NCI-H1930 (cell line): Measurements from ENCODE around the gene ORAI2.
"Not testable (repeated sequence)": the region's sequence is repeated elsewhere in the genome, so short reads cannot be mapped to it uniquely, and the experiment has no call there.

Experiments
- DNase-seq, 2 experiments: peaks; one replicate each; lab custom pipeline; 2025; lab: John Stamatoyannopoulos, UW

The ORAI2 gene

DNA sequence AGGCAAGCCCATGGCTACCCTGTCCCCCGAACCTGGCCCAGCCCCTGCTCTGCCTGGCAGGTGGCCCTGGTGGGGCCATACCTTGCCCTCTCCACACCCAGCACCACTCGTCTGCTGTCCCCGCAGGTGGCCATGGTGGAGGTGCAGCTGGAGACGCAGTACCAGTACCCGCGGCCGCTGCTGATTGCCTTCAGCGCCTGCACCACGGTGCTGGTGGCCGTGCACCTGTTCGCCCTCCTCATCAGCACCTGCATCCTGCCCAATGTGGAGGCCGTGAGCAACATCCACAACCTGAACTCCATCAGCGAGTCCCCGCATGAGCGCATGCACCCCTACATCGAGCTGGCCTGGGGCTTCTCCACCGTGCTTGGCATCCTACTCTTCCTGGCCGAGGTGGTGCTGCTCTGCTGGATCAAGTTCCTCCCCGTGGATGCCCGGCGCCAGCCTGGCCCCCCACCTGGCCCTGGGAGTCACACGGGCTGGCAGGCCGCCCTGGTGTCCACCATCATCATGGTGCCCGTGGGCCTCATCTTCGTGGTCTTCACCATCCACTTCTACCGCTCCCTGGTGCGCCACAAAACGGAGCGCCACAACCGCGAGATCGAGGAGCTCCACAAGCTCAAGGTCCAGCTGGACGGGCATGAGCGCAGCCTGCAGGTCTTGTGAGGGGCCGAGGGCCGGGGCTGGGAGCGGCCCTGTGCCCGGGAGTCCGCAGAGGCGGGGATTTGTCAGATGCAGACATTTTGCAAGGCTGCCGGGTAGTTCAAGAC lies 13.2 kb downstream of the ORAI2 start:
- DNase-seq, result no peak

DNA sequence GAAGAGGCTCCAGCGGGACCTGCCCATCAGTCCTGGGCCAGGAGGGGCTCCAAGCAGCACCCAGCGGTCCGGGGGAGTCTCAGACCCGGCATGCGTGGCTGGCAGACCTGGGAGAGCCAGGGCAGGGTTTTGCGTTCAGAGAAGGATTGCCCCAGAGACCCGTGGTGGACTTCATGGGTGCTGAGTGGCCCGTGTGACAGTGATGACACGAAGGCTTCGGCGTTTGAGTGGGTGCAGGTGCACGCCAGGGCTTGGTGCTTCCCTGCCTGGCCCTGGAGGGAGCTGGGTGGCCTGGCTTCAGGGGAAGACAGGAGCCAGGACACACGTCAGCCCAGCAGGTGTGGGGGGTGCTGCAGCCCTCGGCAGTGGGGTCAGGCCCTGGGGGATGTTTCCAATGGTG lies 13.9 kb downstream of the ORAI2 start:
- no peak for DNase-seq

DNA sequence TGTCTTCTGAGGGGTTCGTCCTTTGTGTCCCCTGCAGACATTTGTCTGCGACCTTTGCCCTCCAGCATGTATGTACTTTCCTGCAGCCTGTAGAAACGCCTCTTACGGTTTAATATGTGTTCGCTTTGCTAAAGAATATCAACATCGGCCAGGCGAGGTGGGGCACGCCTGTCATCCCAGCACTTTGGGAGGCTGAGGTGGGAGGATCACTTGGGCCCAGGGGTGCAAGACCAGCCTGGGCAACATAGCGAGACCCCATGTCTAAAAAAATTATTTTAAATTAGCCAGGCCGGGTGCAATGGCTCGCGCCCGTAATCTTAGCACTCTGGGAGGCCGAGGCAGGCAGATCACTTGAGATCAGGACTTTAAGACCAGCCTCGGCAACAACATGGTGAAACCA lies 15.8 kb downstream of the ORAI2 start:
- DNase-seq, result no peak

DNA sequence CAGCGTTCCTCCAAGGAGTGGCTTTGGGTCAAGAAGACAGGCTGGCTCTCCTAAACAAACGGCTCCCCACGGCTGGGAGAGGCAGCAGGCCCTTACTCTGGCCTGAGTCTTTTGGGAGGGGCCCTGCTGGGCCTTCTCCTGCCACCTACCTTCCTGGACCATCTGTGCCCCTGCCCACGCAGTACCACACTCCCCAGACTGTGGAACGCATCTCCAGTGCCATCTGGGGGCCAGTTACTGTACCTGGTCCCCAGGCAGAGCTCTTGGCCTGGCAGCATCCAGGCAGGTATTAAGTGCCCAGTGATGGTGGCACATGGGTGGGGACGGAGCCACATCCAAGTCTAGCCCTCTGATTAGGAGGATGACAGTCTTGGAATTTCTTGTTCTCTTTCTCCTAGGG lies 16.9 kb downstream of the ORAI2 start:
- DNase-seq, result no peak

DNA sequence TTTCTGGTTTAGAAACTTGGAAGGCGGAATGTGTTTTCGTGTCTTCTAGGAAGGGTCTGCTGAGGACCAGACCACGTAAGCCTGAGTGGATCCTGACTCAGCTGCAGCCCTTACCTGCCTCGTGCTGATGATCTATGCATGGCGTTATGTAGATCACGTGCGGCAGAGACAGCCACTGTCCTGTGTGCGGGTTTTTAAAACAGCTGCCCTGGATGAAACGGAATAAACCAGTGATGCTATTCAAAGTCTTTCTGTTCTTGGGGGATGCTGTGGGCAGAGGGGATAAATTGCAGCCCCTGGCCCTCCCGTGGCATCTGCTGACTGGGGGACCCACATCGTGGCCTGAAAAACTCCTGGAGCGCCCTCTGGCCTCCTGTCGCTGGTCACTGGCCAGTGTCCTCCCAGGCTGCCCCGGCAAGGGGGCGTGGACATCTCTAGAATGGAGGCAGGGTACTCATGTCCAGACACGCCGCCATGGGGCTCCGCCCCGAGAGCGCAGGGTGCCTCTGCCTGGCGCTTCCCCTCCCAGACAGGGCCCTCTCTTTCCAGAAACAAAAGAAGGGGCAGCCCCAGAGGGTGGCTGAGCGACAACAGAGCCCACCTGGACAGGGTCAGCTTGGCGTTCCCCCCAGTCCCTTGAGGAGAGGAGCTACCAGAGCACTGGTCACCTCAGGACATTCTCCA lies 18.1 kb downstream of the ORAI2 start:
- no peak for DNase-seq

DNA sequence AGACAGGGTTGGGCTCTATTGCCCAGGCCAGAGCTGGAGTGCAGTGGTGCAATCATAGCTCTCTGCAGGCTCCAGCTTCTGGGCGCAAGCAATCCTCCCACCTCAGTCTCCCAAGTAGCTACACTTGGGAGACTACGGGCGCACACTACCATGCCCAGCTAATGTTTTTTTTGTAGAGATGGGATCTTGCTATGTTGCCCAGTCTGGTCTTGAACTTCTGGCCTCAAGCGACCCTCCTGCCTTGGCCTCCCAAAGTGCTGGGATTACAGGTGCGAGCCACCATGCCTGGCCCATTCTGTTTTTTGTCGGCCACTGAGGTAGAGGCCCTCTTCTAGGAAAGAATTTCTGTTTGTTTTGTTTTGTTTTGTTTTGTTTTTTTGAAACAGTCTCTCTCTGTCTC lies 19.1 kb downstream of the ORAI2 start:
- DNase-seq, result no peak

DNA sequence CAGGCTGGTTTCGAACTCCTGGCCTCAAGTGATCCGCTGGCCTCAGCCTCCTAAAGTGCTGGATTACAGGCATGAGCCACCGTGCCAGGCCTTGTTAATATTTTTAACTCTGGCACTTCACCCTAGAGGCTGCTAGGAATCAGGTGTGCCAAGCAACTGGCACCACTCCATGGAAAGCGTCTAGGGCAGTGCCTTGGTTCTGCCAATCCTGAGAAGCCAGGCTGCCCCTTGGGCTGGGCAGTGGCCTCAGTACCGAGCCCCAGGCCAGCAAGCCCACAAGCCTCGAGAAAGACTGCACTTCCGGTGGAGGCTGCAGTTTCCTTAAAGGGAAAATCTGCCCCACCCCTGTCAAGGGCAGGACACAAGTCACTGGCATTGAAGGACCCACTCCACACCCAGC lies 19.9 kb downstream of the ORAI2 start:
- DNase-seq, result no peak

DNA sequence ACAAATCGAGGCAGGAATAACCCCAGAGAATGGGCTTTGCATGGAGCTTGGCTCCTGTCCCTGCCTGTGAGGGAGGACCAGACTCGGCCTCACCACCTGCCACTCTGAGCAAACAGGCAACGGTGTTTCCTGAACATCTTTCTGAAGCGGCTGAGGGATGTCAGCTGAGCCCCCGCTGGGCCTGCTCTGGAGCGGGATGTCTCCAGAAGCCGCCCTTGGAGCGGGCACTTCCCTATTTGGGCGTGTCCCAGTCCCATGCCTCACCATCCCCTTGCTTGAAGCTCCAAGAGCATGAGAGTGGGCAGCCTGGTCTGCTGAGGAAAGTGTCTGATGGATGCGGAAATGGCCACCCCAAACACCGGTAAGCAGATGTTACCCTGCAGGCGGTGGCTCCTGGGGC lies 21.1 kb downstream of the ORAI2 start:
- DNase-seq, result no peak

DNA sequence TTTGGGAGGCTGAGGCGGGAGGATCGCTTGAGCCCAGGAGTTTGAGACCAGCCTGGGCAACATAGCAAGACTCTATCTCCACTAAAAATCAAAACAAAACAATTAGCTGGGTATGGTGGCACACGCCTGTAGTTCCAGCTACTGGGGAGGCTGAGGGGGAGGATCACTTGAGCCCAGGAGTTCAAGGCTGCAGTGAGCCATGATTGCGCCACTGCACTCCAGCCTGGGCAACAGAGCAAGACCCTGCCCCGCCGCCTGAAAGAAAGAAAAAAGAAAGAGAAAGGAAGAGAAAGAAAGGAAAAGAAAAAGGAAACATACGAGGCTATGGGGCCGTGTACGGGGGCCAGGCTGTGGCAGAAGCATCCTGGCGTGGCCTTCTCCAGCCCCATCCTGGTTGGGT lies 21.6 kb downstream of the ORAI2 start:
- not testable (repeated sequence) for DNase-seq

DNA sequence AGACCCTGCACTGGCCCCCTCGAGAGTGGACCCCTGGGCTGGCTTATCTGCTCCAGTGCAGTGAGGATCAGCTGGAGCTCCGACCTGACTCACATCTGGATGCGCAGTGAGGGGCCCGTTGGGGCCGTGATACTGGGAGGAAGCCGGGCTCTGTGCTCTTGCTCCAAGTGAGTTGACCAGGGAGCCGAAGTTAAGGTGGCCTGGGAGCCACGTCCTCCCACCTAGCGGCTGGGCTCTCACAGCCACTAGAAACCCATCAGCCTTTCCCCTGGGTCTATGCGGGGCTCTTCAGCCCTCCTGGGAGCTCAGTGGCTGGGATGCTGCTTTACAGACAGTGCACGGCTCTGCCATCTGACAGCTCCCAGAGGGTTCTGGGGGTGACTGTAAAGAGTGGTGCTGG lies 22.2 kb downstream of the ORAI2 start:
- DNase-seq, result no peak

DNA sequence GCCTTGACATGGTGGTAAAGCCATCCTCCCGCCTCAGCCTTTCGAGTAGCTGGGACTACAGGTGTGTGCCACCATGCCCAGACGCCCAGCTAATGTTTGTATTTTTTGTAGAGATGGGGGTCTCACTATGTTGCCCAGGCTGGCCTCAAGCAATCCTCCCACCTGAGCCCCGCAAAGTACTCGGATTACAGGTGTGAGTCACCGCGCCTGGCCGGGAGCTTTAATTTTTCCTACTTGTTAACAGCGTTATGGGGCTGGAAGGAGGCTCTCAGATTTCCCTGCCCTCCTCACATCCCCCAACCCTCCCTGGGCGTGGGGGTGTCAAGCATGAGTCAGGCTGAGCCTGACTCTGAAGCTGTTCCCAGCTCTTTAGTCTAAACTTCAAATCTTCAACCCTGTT lies 23.0 kb downstream of the ORAI2 start:
- DNase-seq, result no peak

DNA sequence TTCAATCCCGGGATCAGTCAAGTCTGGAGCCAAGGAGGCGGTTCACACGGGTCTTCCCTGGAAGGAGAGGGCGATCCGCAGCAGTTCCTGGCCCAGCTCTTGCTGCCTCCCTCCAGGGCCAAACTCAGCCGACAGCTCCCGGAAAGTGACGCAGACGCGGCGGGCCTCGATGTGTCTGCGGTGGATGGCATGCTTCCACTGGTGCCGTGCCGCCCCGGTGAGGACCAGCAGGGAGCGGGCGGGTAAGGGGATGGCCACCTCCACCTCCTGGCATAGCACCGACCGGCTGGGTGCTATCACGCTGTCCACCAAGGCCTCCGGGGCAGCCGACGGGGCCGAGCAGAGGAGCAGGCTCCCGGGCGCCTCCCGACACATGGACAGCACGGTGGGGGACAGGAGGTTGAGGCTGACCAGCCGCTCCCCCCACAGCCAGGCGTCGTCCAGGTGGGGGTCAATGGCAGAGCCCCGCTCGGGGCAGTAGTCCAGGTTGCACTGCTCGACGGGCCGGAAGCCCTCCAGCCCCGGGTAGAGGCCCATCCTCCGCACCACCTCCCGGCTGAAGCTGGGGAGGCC lies 24.1 kb downstream of the ORAI2 start:
- no peak for DNase-seq

DNA sequence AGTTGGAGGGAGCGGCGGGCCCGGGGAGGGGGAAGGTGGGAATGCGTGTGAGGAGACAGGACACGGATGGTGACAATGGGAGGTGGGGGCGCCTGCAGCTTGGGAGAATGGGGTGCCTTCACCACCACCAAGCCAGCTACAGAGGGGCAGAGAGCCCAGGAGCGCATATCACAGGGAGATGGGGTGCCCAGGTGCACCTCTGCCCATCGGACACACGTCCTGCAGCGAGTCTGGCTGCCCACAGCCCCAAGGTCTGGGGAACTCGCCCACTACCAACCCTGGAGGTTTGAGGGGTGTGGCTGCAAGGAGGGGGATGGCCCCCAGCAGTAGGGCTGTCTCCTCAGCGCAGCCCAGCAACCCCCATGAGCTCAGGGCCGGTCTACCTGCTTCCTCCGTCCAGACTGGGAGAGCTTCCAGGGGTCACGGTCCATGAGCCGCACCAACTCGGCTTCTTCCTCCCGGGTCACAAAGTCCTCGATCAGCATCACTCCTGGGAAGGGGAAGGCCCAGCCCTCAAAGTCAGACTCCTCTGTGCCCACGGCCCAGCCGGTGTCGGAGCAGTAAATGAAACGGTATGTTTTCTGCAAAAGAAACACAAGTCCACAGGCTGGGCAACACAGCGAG lies 26.0 kb downstream of the ORAI2 start:
- no peak for DNase-seq

DNA sequence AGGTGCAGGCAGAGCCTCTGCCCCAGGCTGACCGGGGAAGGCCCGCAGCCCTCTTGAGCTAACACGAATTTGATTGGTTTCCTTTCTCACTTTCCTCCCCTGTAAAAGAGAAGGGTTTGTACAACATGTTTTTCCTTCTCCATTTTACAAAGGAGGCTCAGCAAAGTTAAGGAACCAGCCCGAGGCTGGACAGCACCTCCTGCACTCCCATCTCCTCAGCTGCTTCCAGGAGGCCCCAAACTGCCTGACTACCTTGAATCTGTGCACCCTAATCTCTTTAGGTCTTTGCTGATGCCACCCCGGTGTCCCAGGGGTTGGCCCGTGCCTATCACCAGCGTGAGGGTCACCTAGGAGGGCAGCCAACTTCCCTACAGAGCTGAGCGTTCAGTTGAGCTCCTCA lies 27.1 kb downstream of the ORAI2 start:
- no peak for DNase-seq

DNA sequence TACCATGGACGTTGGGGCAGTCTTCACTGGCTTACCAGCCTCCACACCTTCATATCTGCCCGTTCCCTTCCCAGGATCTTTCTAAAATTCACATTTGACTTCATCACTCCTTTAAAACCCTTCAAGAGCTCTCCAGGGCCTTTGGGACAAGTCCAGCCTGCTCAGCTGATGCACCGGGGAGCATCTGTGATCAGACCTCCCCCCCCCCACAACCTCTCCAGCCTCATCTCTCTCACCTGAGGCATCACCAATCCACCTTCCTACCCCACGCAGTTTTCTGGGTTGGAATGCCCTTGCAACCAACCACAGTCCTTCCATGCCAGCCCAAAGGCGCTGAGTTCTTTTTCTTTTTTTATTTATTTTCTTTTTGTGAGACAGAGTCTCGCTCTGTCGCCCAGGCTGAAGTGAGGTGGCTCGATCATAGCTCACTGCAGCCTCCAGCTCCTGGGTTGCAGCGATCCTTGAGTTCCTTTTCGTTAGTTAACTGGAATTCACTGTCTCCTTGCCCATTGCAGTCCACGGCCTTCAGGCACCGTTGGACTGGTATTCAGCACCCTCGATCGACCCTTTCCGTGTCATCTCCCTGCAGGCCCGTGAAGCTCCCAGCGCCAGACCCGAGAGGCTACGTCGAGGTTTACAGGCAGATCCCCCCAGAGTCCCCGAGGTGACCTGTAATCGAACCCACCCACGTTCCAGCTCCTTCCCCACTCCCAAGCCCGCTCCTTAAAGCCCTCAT lies 30.6 kb downstream of the ORAI2 start:
- no peak for DNase-seq

DNA sequence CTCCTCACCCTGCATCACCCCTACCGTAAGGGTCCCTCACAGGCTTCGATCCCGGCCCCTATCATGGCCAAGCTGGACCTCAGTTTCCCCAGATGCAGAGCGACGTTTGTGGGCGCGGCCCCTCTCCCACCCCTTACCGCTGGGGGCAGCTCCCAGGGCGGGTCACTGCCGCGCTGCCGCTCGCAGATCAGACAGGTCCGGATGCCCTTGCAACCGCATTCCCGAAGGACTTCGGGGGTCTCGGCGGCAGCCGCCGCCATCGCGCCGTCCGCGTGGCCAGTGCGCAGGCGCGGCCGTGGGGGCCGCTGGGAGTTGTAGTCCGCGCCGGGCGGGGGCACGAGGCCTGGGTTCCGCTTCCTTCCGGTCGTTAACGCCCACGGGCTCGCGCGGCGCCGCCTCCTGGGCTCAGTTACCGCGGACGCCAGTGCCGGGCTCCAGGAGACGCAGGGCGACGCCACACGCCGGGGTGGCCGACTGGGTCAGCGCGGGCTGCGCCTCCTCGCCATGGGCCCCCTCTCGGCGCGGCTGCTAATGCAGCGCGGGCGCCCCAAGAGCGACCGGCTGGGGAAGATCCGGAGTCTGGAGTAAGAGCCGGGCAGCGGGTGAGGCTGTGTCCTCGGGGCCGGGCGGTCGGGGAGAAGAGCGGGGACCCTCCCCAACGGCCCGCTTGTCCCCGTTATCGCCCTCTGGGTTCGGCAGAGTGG lies 31.4 kb downstream of the ORAI2 start, which contains the start of the genes ALKBH4 and LRWD1:
Gene ALKBH4 (minus strand): TSS at position 287 of the 704 bp plus-strand sequence. CDS start 27 bp downstream, at position 260.
Gene LRWD1 (plus strand): TSS at position 408 of the 704 bp plus-strand sequence. CDS start 97 bp downstream, at position 505.
- DNase-seq, result peak; percentile 94 to 97

DNA sequence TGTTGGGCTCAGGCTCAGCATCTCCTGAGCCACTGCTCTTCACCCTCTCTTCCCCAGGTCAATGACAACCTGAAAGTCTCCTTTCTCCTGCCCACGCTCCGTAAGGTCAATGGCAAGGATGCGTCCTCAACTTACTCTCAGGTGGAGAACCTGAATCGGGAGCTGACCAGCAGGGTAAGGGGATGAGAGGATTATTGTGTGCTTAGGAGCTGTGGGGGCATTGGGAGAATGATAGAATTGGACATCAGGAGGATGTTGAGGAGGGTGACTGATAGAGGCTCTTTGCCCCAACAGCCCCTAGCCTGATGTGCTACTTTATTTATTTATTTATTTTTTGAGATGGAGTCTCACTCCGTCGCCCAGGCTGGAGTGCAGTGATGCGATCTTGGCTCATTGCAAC lies 32.7 kb downstream of the ORAI2 start:
- no peak for DNase-seq

DNA sequence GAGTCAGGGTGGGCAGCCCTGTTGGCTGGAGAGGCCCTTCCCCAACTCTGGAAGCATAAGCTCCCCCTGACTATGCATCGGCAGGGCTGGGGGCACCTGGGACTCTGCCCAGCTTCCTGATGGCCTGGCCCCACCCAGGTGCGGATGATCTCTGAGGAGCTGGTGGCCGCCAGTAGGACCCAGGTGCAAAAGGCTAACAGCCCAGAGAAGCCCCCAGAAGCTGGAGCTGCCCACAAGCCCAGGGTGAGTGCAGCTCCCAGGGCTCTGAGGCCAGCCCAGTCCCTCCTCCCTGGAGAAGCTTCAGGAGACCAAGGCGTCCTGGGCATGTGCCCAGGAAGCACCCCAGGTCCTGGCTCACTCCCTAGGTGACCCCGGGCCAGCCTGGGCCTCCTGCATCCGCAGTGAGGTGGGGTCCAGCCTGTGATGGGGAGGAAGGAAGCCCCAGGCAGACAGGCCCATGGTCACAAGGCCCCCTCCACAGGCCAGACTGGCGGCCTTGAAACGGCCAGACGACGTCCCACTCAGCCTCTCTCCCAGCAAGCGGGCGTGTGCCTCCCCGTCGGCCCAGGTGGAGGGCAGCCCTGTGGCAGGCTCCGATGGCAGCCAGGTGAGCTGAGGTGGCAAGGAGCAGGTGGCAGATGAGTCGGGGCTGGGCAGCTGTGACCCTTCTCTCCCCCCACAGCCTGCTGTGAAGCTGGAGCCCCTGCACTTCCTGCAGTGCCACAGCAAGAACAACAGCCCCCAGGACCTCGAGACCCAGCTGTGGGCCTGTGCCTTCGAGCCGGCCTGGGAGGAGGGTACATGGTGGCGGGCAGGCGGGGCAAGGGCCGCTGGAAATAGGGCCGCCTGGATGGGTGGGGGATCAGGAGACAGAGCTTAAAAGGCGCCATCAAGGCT lies 34.5 kb downstream of the ORAI2 start:
- no peak for DNase-seq

DNA sequence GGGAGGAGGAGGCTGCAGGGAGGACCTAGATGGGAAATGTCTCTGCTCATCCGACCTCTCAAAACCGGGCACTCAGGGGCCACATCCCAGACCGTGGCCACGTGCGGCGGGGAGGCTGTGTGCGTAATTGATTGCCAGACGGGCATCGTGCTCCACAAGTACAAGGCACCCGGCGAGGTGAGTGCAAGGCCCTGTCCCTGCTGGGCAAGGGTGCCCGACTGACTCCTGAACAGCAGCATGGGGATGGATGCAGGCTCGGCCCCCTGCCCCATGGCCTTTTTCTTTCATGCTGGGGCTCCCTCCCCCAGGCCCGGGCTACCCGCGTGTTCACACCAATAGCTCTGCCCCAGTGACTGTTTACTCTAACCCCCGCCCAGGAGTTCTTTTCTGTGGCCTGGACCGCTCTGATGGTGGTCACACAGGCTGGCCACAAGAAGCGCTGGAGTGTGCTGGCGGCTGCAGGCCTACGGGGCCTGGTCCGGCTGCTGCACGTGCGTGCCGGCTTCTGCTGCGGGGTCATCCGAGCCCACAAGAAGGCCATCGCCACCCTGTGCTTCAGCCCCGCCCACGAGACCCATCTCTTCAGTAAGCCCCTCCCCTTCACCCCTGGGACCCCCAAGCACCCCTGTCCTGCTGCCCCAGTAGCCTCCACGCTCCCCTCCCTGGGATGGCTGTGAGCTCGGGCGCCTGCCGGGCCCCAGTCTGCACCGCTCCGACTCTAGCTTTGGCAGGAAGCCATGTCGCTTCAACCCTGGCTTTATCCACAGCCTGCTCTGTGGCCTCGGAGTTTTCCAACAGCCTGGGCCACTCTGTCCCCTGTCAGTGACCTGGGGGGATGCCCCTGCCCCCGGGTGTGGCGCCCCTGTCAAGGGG lies 35.3 kb downstream of the ORAI2 start:
- DNase-seq, result no peak
